K562 (cell line): ENCODE results near the gene SIGLEC1. TPM values are rescaled to one million over a fixed set of nuclear protein-coding genes. Genes with fewer than 3 reads are reported as not detected.

Source experiments
- ATAC-seq: fragments of 200-7000 bp; cut with Tn5 transposase; 3 replicates; pipeline ENCODE4 v1.9.1; 2020; ENCODE audit warnings: moderate library complexity
- BruUV-seq: library from RNA; stranded (reverse); fragments of 400-500 nt; replicated peaks from 2 replicates; lab custom pipeline; 2021; lab: Mats Ljungman, UMichigan
- CTCF ChIA-PET: fragments of 300-600 bp; formaldehyde crosslinking; extraction: SDS; loops from one replicate; lab custom pipeline; 2021; ENCODE audit warnings: low intra/inter-chr PET ratio; lab: Yijun Ruan, JAX
- POLR2A ChIA-PET: fragments of 300-600, 350-650 bp; sonication (Branson Sonifier 250); formaldehyde crosslinking; extraction: SDS; loops from one replicate; lab custom pipeline; 2021; ENCODE audit warnings: antibody characterized with exemption, inconsistent platforms; lab: Yijun Ruan, JAX
- DNase-seq, 4 experiments: peaks; one replicate each; pipeline versions ENCODE4 v3.0.0 to v3.0.0-alpha.2; 2011 to 2018; ENCODE audit warnings: low spot score in 3 of 4, mixed read lengths in 3 of 4; ENCODE audit errors: extremely low read depth in 1 of 4
- FAIRE-seq: peaks from 2 replicates; lab custom pipeline; 2011; peaks lifted over from hg19 to GRCh38; lab: Jason Lieb, UNC
- H2AFZ ChIP-seq: 2 replicates; pipeline ENCODE4 v1.6.0; 2011; ENCODE audit warnings: low read depth, low read length, control low read depth, inconsistent platforms
- H3K27ac ChIP-seq: fragments of 200-600 bp; 3 replicates; pipeline ENCODE4 v1.8.0; 2011; ENCODE audit warnings: low read depth, mild to moderate bottlenecking, control low read depth, inconsistent platforms, low read length, moderate library complexity, mixed read lengths; ENCODE audit errors: extremely low read depth
- H3K27me3 ChIP-seq, 2 experiments: fragments of 300-600 bp in 1 of 2; 2 replicates in 1 of 2; 3 replicates in 1 of 2; pipeline versions ENCODE4 v1.6.0 to v1.8.0; 2011; ENCODE audit warnings: inconsistent platforms in 2 of 2, low read length in 2 of 2, mild to moderate bottlenecking in 1 of 2, mixed read lengths in 1 of 2, moderate library complexity in 1 of 2; ENCODE audit not compliant: control insufficient read depth in 2 of 2, insufficient read depth in 2 of 2
- H3K36me3 ChIP-seq: fragments of 300-600 bp; 3 replicates; pipeline ENCODE4 v1.8.0; 2011; ENCODE audit warnings: mild to moderate bottlenecking, low read length, inconsistent platforms; ENCODE audit not compliant: control insufficient read depth, insufficient read depth
- H3K4me1 ChIP-seq, 2 experiments: fragments of 200-600 bp in 1 of 2; replicated peaks in 1 of 2; 2 replicates in 1 of 2; 3 replicates in 1 of 2; pipeline versions ENCODE4 v1.5.1 to v1.8.0; 2011; ENCODE audit warnings: inconsistent platforms in 2 of 2, low read length in 2 of 2, mild to moderate bottlenecking in 1 of 2, mixed read lengths in 1 of 2, moderate library complexity in 1 of 2; ENCODE audit not compliant: control insufficient read depth in 2 of 2, insufficient read depth in 2 of 2
- H3K4me2 ChIP-seq: 2 replicates; pipeline ENCODE4 v1.6.1; 2011; ENCODE audit warnings: low read length, control low read depth, inconsistent platforms, mixed read lengths; ENCODE audit not compliant: insufficient read depth
- H3K4me3 ChIP-seq: fragments of 200-600 bp; sonication (generic), shearing (Covaris generic); 2 replicates; pipeline ENCODE4 v1.5.1; 2016; ENCODE audit warnings: control low read depth, inconsistent platforms
- H3K79me2 ChIP-seq: fragments of 200-600 bp; 3 replicates; pipeline ENCODE4 v1.8.0; 2011; ENCODE audit warnings: low read length, inconsistent platforms; ENCODE audit not compliant: control insufficient read depth, insufficient read depth
- H3K9ac ChIP-seq, 2 experiments: 2 replicates each; pipeline versions ENCODE4 v1.6.0 to v1.6.1; 2011; ENCODE audit warnings: low read depth in 2 of 2, low read length in 2 of 2, control low read depth in 1 of 2, inconsistent platforms in 1 of 2, mild to moderate bottlenecking in 1 of 2, mixed read lengths in 1 of 2; ENCODE audit not compliant: insufficient read depth in 1 of 2
- H3K9me1 ChIP-seq: one replicate; pipeline ENCODE4 v1.6.0; 2011; ENCODE audit warnings: inconsistent platforms, mild to moderate bottlenecking, low read length, moderate library complexity; ENCODE audit not compliant: control insufficient read depth, insufficient read depth
- H3K9me3 ChIP-seq: replicated peaks from 2 replicates; pipeline ENCODE4 v1.5.1; 2011; ENCODE audit warnings: low read depth, low read length, inconsistent platforms; ENCODE audit not compliant: control insufficient read depth, insufficient read depth
- H4K20me1 ChIP-seq: replicated peaks from 2 replicates; pipeline ENCODE4 v1.6.1; 2011; ENCODE audit warnings: low read length, inconsistent platforms, mixed read lengths; ENCODE audit not compliant: control insufficient read depth, insufficient read depth
- ATF4 ChIP-seq: fragments of 450-650 bp; formaldehyde crosslinking; IDR thresholded peaks from 2 replicates; pipeline ENCODE4 v1.4.0; 2022; ENCODE audit warnings: mild to moderate bottlenecking, moderate library complexity
- CHD4 ChIP-seq: fragments of 200-600 bp; sonication (generic); IDR thresholded peaks from 3 replicates; pipeline ENCODE4 v1.6.1; 2012; ENCODE audit warnings: low read depth, mild to moderate bottlenecking, mixed read lengths, low read length, inconsistent platforms; ENCODE audit not compliant: insufficient read depth, insufficient replicate concordance, poor library complexity, severe bottlenecking
- HNRNPK ChIP-seq: fragments of 200-400 bp; formaldehyde crosslinking; IDR thresholded peaks from one replicate; pipeline ENCODE4 v1.6.1; 2018; ENCODE audit warnings: mild to moderate bottlenecking, low read depth, low read length; ENCODE audit not compliant: poor library complexity, severe bottlenecking
- JUNB ChIP-seq: fragments of 450-650 bp; formaldehyde crosslinking; conservative IDR thresholded peaks from 2 replicates; pipeline ENCODE4 v1.4.0; 2020; ENCODE audit warnings: mild to moderate bottlenecking
- KDM5B ChIP-seq: fragments of 200-600 bp; sonication (generic); IDR thresholded peaks from 2 replicates; pipeline ENCODE4 v1.6.1; 2012; ENCODE audit warnings: low read depth, mild to moderate bottlenecking, moderate library complexity, low read length, control low read depth, inconsistent platforms; ENCODE audit not compliant: insufficient replicate concordance
- MED1 ChIP-seq: sonication (generic); formaldehyde crosslinking; IDR thresholded peaks from 2 replicates; pipeline ENCODE4 v1.8.1; 2023; ENCODE audit warnings: missing genetic modification reagents, borderline replicate concordance
- RERE ChIP-seq: sonication (generic); formaldehyde crosslinking; IDR thresholded peaks from 2 replicates; pipeline ENCODE4 v1.8.0; 2023; ENCODE audit warnings: missing genetic modification reagents, mild to moderate bottlenecking, borderline replicate concordance
- TEAD1 ChIP-seq, 2 experiments: fragments of 450-650 bp in 1 of 2; sonication (generic) in 1 of 2; formaldehyde crosslinking; IDR thresholded peaks; 2 replicates each; pipeline versions ENCODE4 v1.4.0 to v1.8.0; 2020 to 2022; ENCODE audit warnings: mild to moderate bottlenecking in 2 of 2, missing genetic modification reagents in 1 of 2
- U2AF1 ChIP-seq: fragments of 200-400 bp; formaldehyde crosslinking; optimal IDR thresholded peaks from 2 replicates; pipeline ENCODE3; 2017; ENCODE audit warnings: mild to moderate bottlenecking, low read depth, low read length, moderate library complexity
- ZNF347 ChIP-seq: fragments of 450-650 bp; formaldehyde crosslinking; IDR thresholded peaks from 2 replicates; pipeline ENCODE4 v1.4.0; 2020; ENCODE audit warnings: low read depth, mild to moderate bottlenecking, moderate library complexity
- ZNF75A ChIP-seq: fragments of 450-650 bp; formaldehyde crosslinking; IDR thresholded peaks from 2 replicates; pipeline ENCODE4 v1.4.0; 2020; ENCODE audit warnings: mild to moderate bottlenecking
- WGBS: fragments of 100-300 bp; shearing (Covaris generic); methylation state at CpG from one replicate; pipeline ENCODE4 v1.1.6; 2016; ENCODE audit warnings: low coverage, mixed read lengths; ENCODE audit not compliant: insufficient coverage; ENCODE audit errors: missing lambda C conversion rate; 5-methylcytosine and 5-hydroxymethylcytosine counted together
- in situ Hi-C: fragments of 300-500 bp; cut with MboI; formaldehyde crosslinking; loops from 4 replicates; pipeline ENCODE4 v1.15.0; 2018; ENCODE audit warnings: inconsistent platforms, mixed read lengths
- intact Hi-C: fragments of 100-400 bp; cut with micrococcal nuclease; formaldehyde crosslinking; loops from 2 replicates; pipeline ENCODE4 v1.14.2; 2022
- polyA plus RNA-seq, 8 experiments: library from polyadenylated mRNA; depleted of rRNA in 4 of 8; stranded (reverse) in 5 of 8; unstranded in 3 of 8; fragments of >200 nt; fragmentation: Nextera tagmentation in 2 of 8; fragmentation: Illumina TruSeq in 1 of 8; extraction: Ambion mirVana in 2 of 8; extraction: Trizol in 1 of 8; gene quantifications; 2 replicates each; pipeline versions ENCODE4 v1.2.1 to v1.2.3, GENCODE V29; 2011 to 2014; ENCODE audit warnings: inconsistent platforms in 1 of 8, missing spikeins in 1 of 8
- total RNA-seq, 7 experiments: library from RNA; depleted of rRNA in 6 of 7; stranded (reverse); fragments of >200 nt in 6 of 7; fragmentation: Illumina TruSeq in 2 of 7; extraction: Trizol in 2 of 7; gene quantifications; 2 replicates each; pipeline versions ENCODE4 v1.2.1 to v1.2.3, GENCODE V29; 2011 to 2021; ENCODE audit warnings: low replicate concordance in 1 of 7

Gene SIGLEC1
- total and polyA plus RNA-seq, 9 of the 15 experiments (the other 6 are each of a cell fraction or from before 2014, with no cell fraction given): 0.05 to 0.07 TPM; not detected in 7

DNA sequence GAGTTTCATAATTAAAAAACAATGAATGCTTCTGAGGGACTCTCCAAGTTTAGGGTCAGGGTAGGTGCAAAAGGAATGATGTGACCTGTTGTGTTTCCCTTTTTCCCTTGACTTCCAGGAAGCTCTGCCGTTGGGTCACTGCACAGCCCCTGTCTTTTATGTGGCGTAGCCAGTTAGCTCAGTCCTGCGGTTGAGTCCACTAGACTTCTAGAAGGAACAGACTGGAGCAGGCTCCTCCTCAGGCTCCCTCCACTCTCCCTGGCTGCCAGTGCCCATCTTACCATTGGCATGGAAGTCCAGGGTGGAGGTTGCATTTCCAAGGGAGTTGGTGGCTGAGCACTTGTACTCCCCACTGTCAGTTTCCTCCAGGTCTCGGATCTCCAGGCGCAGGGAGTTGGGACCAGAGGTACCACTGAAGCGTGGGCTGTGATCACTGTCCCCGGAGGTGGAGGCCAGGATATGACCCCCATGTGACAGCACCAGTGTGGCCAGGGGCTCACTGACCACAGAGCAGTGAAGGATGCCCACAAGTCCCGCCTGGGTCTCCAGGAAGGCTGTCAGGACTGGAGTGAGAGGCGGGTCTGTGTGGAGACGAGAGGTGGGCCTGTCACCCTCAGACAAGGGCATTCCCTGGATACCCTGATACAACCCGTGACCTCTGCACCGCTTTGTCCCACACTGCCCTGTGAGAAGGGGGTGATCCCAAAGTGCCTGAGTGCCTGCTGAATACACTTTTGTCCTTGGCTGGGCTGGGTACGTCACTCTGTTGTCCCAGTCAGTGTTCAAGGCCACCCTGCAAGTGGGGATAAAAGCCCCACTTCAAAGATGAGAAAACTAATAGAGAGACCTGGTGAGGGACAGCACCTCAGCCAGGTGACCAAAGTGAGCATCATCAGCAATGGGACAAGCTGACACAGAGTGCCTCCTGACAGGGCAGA lies 11.1 kb downstream of the SIGLEC1 start:
- Histone ChIP-seq H3K36me3 (no peaks in the 10 kb centered on the region), H3K9me1 (no peaks in the 10 kb centered on the region), H3K79me2 (no peaks in the 10 kb centered on the region), H3K9ac (no peak overlapping the region; a peak in 1 of 4 replicates), H3K27ac (no peak overlapping the region), H3K27me3 (peaks cover 0 to 51% of the 10 kb centered on the region in 2 experiments; a peak in 3 of 5 replicates), H3K9me3 (no peaks in the 10 kb centered on the region), H3K4me3 (no peak overlapping the region), H3K4me1 (peaks cover 0 to 18% of the 10 kb centered on the region in 2 experiments; a peak in 2 of 5 replicates), H4K20me1 (no peaks in the 10 kb centered on the region), H2AFZ (no peak overlapping the region), H3K4me2 (no peak overlapping the region)
- intact Hi-C loops (no loop called here), in situ Hi-C loops (no loop called here)
- ChIA-PET CTCF (no interaction called here), POLR2A (interaction anchor here (0.7 kb wide), 1 partner anchor 84 kb away, joined by 3 read pairs; no protein-coding TSS in a partner anchor)
- FAIRE-seq: no peak
- WGBS: 2% methylated on average over 13 of the region's 13 CpGs
- no peak for ATAC-seq
- no peak for DNase-seq
- no TSS peak for BruUV-seq
- no peak for TF ChIP-seq KDM5B
- TF ChIP-seq U2AF1: no peak
- TF ChIP-seq ZNF347 (CRISPR knock-in tag): no peak
- TF ChIP-seq TEAD1 (CRISPR knock-in tag; IDR thresholded peaks at IDR 0.05): no peak
- no peak for TF ChIP-seq CHD4
- TF ChIP-seq RERE (CRISPR knock-in tag): no peak
- TF ChIP-seq JUNB (CRISPR knock-in tag): no peak
- no peak for TF ChIP-seq MED1
- TF ChIP-seq HNRNPK: no peak
- no peak for TF ChIP-seq ZNF75A
- no peak for TF ChIP-seq ATF4 (CRISPR knock-in tag)
